HG03095 (cell line): ENCODE measurements around the gene SHC3.

ENCODE experiments used
- ATAC-seq: cut with Tn5 transposase; IDR thresholded peaks from one replicate; pipeline ENCODE4 v1.9.1; 2021; ENCODE audit warnings: moderate library complexity; ENCODE audit not compliant: unreplicated experiment

The SHC3 gene

DNA sequence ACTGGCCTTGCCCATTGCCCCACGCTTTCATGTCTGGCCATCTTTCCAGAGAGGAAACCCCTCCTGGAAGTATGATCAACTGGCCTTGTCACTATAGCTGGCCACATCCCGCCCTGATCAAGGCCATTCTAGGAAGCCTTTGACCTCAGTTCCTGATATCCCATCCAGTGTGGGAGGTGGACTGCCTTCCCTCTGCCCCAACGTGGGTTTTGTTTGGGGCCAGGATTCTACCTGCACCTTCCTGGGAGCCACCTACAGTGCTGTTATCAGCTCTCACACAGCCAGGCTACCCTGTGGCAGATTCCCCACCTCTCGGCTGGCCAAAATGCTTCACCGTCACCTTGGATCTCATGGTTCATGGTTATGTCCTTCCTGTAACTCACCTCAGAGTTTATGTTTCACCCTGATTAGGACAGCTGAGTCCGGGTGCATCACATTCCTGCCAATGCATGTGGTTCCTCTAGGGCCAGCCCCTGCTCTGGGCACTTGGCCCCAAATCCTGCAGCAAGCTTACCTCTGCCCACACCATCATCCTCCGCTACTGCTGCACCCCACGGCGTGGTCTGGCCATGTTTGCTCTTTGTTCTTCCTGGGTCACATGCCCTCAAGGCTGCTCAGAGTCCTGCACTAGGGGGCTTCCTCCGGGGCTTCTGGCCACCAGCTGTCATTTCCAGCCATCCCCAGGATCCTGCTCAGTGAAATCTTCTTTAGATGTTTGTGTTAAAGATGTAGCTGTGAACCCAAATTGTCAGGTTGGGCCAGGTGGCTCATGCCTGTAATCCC, 211.5 kb downstream of the SHC3 start:
- no peak for ATAC-seq

DNA sequence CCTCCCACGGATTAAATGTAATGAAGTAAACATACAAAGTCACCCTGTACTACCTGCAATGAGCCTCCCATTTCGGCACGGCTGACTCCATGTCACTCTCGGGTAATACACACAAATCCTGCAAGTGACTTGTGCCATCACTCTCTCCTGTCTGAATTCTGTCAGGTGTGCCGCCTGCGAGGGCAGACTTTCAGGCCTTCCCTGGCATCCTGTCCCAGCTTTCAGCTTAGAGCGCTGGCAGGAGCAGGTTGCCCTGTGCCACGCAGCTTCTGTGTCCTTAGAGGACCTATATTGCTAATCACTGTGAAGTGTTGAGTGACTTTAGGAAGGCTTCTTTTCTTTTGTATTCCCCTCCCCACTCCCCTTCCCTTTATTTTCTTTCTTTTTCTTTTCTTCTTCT, 213.1 kb downstream of the SHC3 start:
- ATAC-seq, result no peak

DNA sequence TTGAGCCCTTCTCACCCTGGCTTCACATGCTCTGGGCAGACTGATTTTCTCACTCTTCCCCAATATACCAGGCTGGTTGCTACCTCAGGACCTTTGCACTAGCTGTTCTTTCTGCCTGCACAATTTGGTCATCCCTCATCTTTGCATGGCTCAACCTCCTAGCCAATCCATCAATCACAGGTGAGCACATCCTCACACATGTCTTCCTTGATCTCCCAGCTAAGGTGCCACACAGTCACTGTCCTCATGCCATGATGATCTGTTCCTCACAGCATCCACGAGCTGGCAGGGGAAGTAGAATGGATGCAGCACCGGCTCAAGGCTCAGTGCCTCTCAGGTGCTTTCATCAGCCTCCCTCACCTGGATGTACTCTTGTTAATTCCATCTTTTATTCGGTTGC, 218.0 kb downstream of the SHC3 start:
- no peak for ATAC-seq

DNA sequence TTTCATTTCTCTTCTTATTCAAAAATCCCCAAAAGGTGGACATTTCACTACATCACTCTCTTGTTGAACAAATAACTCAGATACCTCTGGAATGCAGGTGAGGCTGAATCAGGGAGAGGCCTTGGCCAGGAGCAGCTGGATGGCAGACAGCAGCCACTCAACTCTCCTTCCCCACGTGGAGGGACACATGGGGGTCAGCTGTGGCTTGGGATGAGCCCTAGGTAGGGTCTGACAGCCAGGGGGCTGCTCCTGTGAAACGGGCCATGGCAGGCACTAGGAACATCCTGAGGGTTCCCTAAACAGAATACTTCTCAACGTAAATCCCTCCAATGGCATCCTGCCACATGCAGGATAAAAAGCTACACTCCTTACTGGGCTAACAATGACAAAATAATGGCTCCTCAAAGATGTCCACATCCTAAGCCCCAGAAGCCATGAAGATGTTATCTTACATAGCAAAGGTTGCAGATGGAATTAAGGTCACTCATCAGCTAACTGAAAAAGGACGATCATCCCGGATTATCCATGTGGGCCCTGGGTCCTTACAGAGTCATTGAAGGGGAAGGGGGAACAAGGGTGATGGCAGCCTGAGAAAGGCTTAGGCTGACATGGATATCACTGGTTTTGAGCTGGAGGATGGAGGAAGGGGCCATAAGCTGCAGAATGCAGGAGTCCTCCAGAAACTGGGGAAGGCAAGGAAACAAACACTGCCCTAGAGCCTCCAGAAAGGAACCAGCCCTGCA, 218.7 kb downstream of the SHC3 start:
- ATAC-seq, result no peak

DNA sequence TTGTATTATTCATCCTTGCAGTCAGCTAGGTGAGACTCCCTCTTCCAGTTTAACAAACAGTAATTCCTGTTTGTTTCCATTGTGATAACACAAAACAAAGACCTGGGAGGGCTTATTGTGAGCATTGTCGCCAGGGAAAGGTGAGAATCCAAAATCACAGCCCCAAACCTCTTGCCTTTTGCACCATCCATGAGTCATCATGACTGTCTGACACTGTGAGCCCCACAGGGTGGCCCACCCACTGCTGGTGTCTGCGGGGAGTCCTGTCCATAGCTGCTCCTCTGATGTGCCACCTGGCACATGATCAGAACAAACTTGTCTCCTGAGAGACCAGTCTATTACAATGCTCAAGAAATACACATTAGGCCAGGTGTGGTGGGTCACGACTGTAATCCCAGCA, 221.1 kb downstream of the SHC3 start:
- ATAC-seq, result no peak
